ENCODE data around the gene HMOX1.

DNA sequence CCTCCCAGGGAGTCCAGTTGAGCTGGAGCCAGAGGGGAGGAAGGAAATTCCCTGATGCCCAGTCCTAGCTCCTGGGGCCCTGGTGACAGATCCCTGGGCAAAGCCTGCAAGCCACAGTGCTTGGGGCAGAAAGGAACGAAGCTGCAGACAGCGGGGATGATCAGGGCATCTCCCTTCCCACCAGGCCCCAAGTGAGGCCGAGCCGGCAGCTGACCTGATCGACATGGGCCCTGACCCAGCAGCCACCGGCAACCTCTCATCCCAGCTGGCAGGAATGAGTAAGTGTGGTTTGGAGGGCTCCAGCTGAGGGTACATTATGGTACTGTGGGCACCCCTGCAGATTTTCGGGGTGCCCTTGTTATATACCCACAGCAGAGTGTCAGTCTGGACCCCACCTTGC is 47.7 kb upstream of the HMOX1 start:
- TF ChIP-seq TSC22D2 (CRISPR knock-in tag; IDR thresholded peaks at IDR 0.05; ENCODE audit: borderline replicate concordance) = no peak
- TF ChIP-seq, protein P1, sequence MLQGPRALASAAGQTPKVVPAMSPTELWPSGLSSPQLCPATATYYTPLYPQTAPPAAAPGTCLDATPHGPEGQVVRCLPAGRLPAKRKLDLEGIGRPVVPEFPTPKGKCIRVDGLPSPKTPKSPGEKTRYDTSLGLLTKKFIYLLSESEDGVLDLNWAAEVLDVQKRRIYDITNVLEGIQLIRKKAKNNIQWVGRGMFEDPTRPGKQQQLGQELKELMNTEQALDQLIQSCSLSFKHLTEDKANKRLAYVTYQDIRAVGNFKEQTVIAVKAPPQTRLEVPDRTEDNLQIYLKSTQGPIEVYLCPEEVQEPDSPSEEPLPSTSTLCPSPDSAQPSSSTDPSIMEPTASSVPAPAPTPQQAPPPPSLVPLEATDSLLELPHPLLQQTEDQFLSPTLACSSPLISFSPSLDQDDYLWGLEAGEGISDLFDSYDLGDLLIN (CRISPR knock-in tag; IDR thresholded peaks at IDR 0.05; ENCODE audit: borderline replicate concordance) = no peak
- TF ChIP-seq JUND (CRISPR knock-in tag; IDR thresholded peaks at IDR 0.05) = no peak
